ENCODE data around the gene INPP5D.

DNA sequence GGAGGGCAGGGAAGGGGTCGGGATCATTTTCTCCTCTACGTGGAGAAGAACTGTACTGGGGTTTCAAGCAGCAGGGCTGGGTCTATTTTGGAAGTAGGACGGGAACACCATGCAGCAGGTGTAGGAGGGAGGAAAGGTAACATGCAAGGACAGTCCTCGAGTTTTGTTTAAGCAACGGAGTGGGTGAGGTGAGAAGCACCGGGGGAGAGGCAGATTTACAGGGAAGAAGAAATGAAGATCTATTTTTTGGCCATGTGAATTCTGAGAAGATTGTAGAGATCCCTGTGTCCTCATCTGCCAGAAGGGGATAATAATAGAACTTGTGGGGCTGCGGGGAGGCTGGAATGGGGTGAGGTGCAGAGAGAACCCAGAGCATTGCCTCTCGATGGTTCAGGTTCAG, 85.6 kb downstream of the INPP5D start:
- no peak for TF ChIP-seq CTCF (IDR thresholded peaks at IDR 0.05)
- TF ChIP-seq EP300 (IDR thresholded peaks at IDR 0.05) = no peak
